ENCODE measurements around the gene ITFG1. TPM values are rescaled to one million over a fixed set of nuclear protein-coding genes. Genes with fewer than 3 reads are reported as not detected.
"Not testable (repeated sequence)": the region's sequence is repeated elsewhere in the genome, so short reads cannot be mapped to it uniquely, and the experiment has no call there.

Gene ITFG1
- total and polyA plus RNA-seq, 9 of the 15 experiments (the other 6 are each of a cell fraction or from before 2014, with no cell fraction given), result 17.1 to 83.5 (median 35.8) TPM

DNA sequence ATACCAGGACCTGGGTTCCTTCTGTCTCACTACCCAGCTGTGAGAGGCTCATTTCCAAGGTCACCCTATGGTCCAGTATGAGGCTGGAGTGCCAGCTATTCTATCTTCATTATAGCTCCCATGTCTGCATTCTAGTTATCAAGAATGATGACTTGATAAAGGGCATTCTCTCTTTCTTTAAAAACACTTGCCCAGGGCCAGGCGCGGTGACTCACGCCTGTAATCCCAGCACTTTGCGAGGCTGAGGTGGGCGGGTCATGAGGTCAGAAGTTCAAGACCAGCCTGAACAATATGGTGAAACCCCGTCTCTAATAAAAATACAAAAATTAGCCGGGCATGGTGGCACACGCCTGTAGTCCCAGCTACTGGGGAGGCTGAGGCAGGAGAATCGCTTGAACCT lies 322.9 kb downstream of the ITFG1 start:
- H3K27me3 ChIP-seq (ENCODE audit: control insufficient read depth in 2 of 2, insufficient read depth in 2 of 2, low read length in 2 of 2); H3K9ac ChIP-seq (ENCODE audit: insufficient read depth in 1 of 2, low read depth in 2 of 2, low read length in 2 of 2); H3K9me1 ChIP-seq (ENCODE audit: control insufficient read depth, insufficient read depth, low read length); H3K4me3 ChIP-seq; in situ Hi-C loops (cut with MboI); ATAC-seq; H3K9me3 ChIP-seq (replicated peaks; ENCODE audit: control insufficient read depth, insufficient read depth, low read depth, low read length); BruUV-seq (replicated peaks); H2AFZ ChIP-seq (ENCODE audit: low read depth, low read length); FAIRE-seq; H3K27ac ChIP-seq (ENCODE audit: extremely low read depth, low read depth, low read length); H3K4me2 ChIP-seq (ENCODE audit: insufficient read depth, low read length); TF ChIP-seq ATF3 (CRISPR knock-in tag; conservative IDR thresholded peaks at IDR 0.05); NR2C2 (CRISPR knock-in tag; IDR thresholded peaks at IDR 0.05): not testable (repeated sequence)
- H4K20me1 ChIP-seq (replicated peaks; ENCODE audit: control insufficient read depth, insufficient read depth, low read length), result peaks cover 11% of the 10 kb centered on the region
- ChIA-PET CTCF (ENCODE audit: low intra/inter-chr PET ratio) (interaction anchor here (0.7 kb wide), 1 partner anchor 783 kb away, joined by 3 read pairs; no protein-coding TSS in a partner anchor), POLR2A (interaction anchor here (1.1 kb wide), 1 partner anchor 22 kb away, joined by 3 read pairs; no protein-coding TSS in a partner anchor)
- peaks cover 3 to 12% of the 10 kb centered on the region in 2 experiments for H3K4me1 ChIP-seq (replicated peaks in 1 of 2; ENCODE audit: control insufficient read depth in 2 of 2, insufficient read depth in 2 of 2, low read length in 2 of 2)
- intact Hi-C loops (cut with micrococcal nuclease), result loop anchor here (10.0 kb wide), 1 partner anchor 103 kb away; no protein-coding TSS in a partner anchor
- peak; percentile 29; the same call in 1 of the 2 replicates for TF ChIP-seq ARID1B (IDR thresholded peaks at IDR 0.05)
- peak; percentile 63 for TF ChIP-seq FOSL1 (tag; conservative IDR thresholded peaks at IDR 0.05)
- TF ChIP-seq ATF3 (IDR thresholded peaks at IDR 0.05), result peak; percentile 75
- 0 out of 4 replicates have a peak, but pooled peaks of 1 of the 2 experiments have one; percentile 10 for TF ChIP-seq NRF1 (conservative IDR thresholded peaks at IDR 0.05 in 1 of 2, IDR thresholded peaks at IDR 0.05 in 1 of 2)
- TF ChIP-seq EGR1 (conservative IDR thresholded peaks at IDR 0.05), result peak; percentile 68
- peak; percentile 14; the same call in 1 of the 2 replicates for TF ChIP-seq CBFA2T3 (IDR thresholded peaks at IDR 0.05)
- peak; percentile 51; the same call in 1 of the 2 replicates for TF ChIP-seq JUND (IDR thresholded peaks at IDR 0.05; ENCODE audit: borderline replicate concordance, low read depth, low read length)
- 0 out of 3 replicates have a peak, but pooled peaks have one; percentile 22 for TF ChIP-seq JUND (tag; IDR thresholded peaks at IDR 0.05; ENCODE audit: borderline replicate concordance, low read depth, low read length)
- peak; percentile 47; the same call in 1 of the 2 replicates for TF ChIP-seq ADNP (tag; IDR thresholded peaks at IDR 0.05)
- peak; percentile 56; the same call in 1 of the 2 replicates for TF ChIP-seq DPF2 (IDR thresholded peaks at IDR 0.05)
- peak; percentile 31; the same call in 1 of the 2 replicates for TF ChIP-seq NR2C2 (tag; IDR thresholded peaks at IDR 0.05)
- TF ChIP-seq KDM1A (IDR thresholded peaks at IDR 0.05), result peak; percentile 50 to 69; a peak in 3 of 4 replicates
- WGBS (ENCODE audit: insufficient coverage, low coverage, missing lambda C conversion rate), result 16% methylated on average over 9 of the region's 9 CpGs
- H3K79me2 ChIP-seq (ENCODE audit: control insufficient read depth, insufficient read depth, low read length), result peaks cover 94% of the 10 kb centered on the region
- DNase-seq (ENCODE audit: extremely low read depth in 1 of 4, low spot score in 3 of 4), result peak in 1 of 4 experiments; percentile 54
- H3K36me3 ChIP-seq (ENCODE audit: control insufficient read depth, insufficient read depth, low read length), result peaks cover 12% of the 10 kb centered on the region; the same call in 2 of the 3 replicates
